Neural progenitor cell (in vitro differentiated cells): ENCODE data around the gene BIRC5.

ENCODE experiments used
- EZH2 ChIP-seq: fragments of 200-600 bp; sonication (generic); IDR thresholded peaks from 2 replicates; pipeline ENCODE4 v1.6.1; 2017; ENCODE audit warnings: antibody characterized with exemption, mild to moderate bottlenecking, moderate library complexity
- EZH2phosphoT487 ChIP-seq: fragments of 200-600 bp; sonication (generic); IDR thresholded peaks from 2 replicates; pipeline ENCODE4 v1.6.1; 2017; ENCODE audit warnings: antibody characterized with exemption
- TF ChIP-seq, protein P1 (sequence below): fragments of 200-600 bp; sonication (generic); IDR thresholded peaks from 2 replicates; pipeline ENCODE4 v1.5.1; 2017; ENCODE audit warnings: antibody characterized with exemption, mild to moderate bottlenecking

DNA sequence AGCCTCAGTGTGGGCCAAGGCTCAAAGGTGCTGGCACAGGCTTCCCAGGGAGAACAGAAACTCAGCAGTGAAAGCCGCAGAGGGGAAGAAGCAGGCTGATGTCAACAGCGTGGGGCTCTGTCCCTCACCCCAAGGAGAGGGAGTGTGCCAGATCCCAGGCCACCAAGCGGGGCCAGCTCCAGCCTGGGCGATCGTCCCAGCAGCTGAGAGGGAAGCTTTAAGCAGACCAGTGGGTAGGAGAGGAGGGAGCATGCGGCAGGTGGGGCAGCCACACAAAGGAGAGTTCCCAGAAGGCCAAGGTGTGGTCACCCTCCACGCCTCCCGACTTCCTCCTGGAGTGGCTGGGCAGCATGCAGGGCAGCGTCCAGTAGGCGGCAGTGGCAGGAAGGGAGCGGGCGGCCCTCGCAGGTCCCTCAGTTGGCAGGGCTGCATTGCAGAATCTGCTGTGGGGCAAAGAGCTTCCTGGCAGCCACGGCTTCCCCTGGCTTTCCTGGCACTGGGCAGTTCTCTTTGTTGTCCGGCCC, 39.6 kb upstream of the BIRC5 start:
- TF ChIP-seq, protein P1, sequence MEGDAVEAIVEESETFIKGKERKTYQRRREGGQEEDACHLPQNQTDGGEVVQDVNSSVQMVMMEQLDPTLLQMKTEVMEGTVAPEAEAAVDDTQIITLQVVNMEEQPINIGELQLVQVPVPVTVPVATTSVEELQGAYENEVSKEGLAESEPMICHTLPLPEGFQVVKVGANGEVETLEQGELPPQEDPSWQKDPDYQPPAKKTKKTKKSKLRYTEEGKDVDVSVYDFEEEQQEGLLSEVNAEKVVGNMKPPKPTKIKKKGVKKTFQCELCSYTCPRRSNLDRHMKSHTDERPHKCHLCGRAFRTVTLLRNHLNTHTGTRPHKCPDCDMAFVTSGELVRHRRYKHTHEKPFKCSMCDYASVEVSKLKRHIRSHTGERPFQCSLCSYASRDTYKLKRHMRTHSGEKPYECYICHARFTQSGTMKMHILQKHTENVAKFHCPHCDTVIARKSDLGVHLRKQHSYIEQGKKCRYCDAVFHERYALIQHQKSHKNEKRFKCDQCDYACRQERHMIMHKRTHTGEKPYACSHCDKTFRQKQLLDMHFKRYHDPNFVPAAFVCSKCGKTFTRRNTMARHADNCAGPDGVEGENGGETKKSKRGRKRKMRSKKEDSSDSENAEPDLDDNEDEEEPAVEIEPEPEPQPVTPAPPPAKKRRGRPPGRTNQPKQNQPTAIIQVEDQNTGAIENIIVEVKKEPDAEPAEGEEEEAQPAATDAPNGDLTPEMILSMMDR: no peak
- no peak for TF ChIP-seq EZH2phosphoT487
- TF ChIP-seq EZH2: no peak
